Measurements from ENCODE around the gene CITED1. TPM values are rescaled to one million over a fixed set of nuclear protein-coding genes. Genes with fewer than 3 reads are reported as not detected.
A peak's percentile ranks its signal among the peaks of the same experiment; 100 is the strongest.

Gene CITED1
- total RNA-seq, 1 experiment from 2014 or later = 1.1 TPM

DNA sequence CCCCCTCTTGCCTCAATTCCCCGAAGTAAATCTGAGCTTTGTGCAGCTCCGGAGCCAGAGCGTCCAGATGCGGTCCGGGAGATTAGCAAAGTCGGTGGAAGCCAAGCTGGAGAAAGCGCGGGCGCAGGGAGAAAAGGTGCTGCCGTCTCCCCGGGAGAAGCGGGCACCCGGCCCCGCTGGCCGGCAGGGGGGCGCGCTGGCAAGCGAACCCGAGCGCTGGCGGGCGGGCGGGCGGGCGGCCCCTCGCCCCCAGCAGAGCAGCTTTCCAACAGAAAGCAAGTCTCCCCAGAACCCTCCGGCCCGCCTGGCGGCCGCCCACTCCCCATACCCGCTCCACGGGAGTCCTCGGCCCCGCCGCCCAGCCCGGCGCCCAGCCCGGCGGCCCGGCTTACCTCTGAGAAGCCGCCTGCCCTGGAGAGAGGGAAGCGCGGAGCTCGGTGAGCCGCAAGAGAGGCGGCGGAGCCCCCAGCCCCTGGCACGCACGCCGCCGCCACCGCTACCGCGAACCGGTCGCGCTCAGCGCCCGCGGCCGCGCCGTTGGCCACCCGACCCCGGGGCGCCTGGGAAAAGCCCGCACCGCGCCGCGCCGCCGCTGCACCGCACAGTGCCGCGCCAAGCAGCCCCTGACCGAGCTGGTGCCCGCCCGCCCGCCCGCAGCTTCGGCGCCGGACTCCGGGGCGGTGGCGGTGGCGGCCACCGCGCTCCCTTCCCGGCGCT is 529 bp upstream of the CITED1 start:
- H2BK120ac ChIP-seq (ENCODE audit: low read depth, low read length, poor library complexity, severe bottlenecking) = no peak overlapping the region
- no peak overlapping the region for H2BK20ac ChIP-seq (ENCODE audit: low read depth, low read length, poor library complexity, severe bottlenecking)
- Mint-ChIP-seq H3K27me3 (ENCODE audit: low read depth) (peaks cover 87% of the 10 kb centered on the region), H3K36me3 (ENCODE audit: insufficient read depth in 1 of 3, low read depth in 3 of 3) (peaks cover 0 to 7% (median 7%) of the 10 kb centered on the region in 3 experiments; a peak in 5 of 7 replicates), H3K9me3 (peaks cover 54 to 70% of the 10 kb centered on the region in 2 experiments), H3K4me3 (peak overlapping the region; percentile 67 to 88), H3K4me1 (peaks cover 14 to 19% of the 10 kb centered on the region in 2 experiments), H3K27ac (no peak overlapping the region)
- no peak overlapping the region; the same call in 1 of the 2 replicates for H2BK15ac ChIP-seq (ENCODE audit: low read depth, low read length)
- H4K5ac ChIP-seq (ENCODE audit: insufficient read length, low read depth, low read length) = no peak overlapping the region
- no CpG with 5 or more reads among the region's 92 CpGs for WGBS (ENCODE audit: extremely low coverage, insufficient read length, low lambda C conversion rate)
- H3T11ph ChIP-seq (ENCODE audit: low read length) = no peak overlapping the region
- H3K9me3 ChIP-seq (ENCODE audit: control insufficient read depth, low read depth, low read length) = no peaks in the 10 kb centered on the region
- peaks cover 27% of the 10 kb centered on the region for H3K23me2 ChIP-seq (ENCODE audit: insufficient read length, low read depth, low read length, poor library complexity, severe bottlenecking)
- no peaks in the 10 kb centered on the region for H3K79me1 ChIP-seq (ENCODE audit: insufficient read depth, low read depth, low read length, poor library complexity, severe bottlenecking)
- no peak overlapping the region for H3K18ac ChIP-seq (ENCODE audit: insufficient read length, low read depth, low read length)
- H2BK5ac ChIP-seq (ENCODE audit: insufficient read length, low read length) = no peak overlapping the region
- no peak overlapping the region for H3K4ac ChIP-seq (ENCODE audit: low read depth, low read length)
- TF ChIP-seq, protein P1, sequence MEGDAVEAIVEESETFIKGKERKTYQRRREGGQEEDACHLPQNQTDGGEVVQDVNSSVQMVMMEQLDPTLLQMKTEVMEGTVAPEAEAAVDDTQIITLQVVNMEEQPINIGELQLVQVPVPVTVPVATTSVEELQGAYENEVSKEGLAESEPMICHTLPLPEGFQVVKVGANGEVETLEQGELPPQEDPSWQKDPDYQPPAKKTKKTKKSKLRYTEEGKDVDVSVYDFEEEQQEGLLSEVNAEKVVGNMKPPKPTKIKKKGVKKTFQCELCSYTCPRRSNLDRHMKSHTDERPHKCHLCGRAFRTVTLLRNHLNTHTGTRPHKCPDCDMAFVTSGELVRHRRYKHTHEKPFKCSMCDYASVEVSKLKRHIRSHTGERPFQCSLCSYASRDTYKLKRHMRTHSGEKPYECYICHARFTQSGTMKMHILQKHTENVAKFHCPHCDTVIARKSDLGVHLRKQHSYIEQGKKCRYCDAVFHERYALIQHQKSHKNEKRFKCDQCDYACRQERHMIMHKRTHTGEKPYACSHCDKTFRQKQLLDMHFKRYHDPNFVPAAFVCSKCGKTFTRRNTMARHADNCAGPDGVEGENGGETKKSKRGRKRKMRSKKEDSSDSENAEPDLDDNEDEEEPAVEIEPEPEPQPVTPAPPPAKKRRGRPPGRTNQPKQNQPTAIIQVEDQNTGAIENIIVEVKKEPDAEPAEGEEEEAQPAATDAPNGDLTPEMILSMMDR (conservative IDR thresholded peaks at IDR 0.05) = no peak
- H2AK5ac ChIP-seq (ENCODE audit: insufficient read length, low read length) = no peak overlapping the region
- H3K9ac ChIP-seq (ENCODE audit: extremely low read depth, insufficient read length, low read length) = no peak overlapping the region
- no peak overlapping the region for H2BK12ac ChIP-seq (ENCODE audit: insufficient read length, low read depth, low read length)
- H4K91ac ChIP-seq (ENCODE audit: insufficient read length, low read depth, low read length) = no peak overlapping the region
- peaks cover 57% of the 10 kb centered on the region for H3K27me3 ChIP-seq (ENCODE audit: insufficient read depth, low read length)
- H3K14ac ChIP-seq (ENCODE audit: insufficient read depth, low read length) = no peak overlapping the region
- no peaks in the 10 kb centered on the region for H3K79me2 ChIP-seq (ENCODE audit: insufficient read depth, low read length)
- H3K4me2 ChIP-seq (ENCODE audit: insufficient read depth, insufficient read length, low read length) = peak overlapping the region; percentile 70
- no peak overlapping the region for H2AFZ ChIP-seq (ENCODE audit: low read length)
- no peak overlapping the region for H3K23ac ChIP-seq (ENCODE audit: insufficient read length, low read depth, low read length)
- H3K4me1 ChIP-seq (ENCODE audit: insufficient read depth, low read length) = no peaks in the 10 kb centered on the region; the same call in 1 of the 2 replicates
- H4K8ac ChIP-seq (replicated peaks; ENCODE audit: insufficient read length, low read depth, low read length) = no peak overlapping the region
- no peaks in the 10 kb centered on the region for H4K20me1 ChIP-seq (ENCODE audit: control insufficient read depth, insufficient read depth, insufficient read length)
- DNase-seq = no peak
- no peak overlapping the region for H3K27ac ChIP-seq (ENCODE audit: insufficient read length, low read depth, low read length)
- H3K56ac ChIP-seq (ENCODE audit: insufficient read length, low read depth, low read length) = no peak overlapping the region
